Uterus (tissue), 2 donors: ENCODE results near the gene ARFGEF2.

Experiments used
- CTCF ChIP-seq, 4 experiments: fragments of 200-600 bp in 2 of 4; fragments of 450-650 bp in 2 of 4; sonication (generic) in 2 of 4; IDR thresholded peaks; one replicate each; pipeline ENCODE4 v1.5.1; 2016 to 2019; ENCODE audit warnings: antibody characterized with exemption in 4 of 4, mild to moderate bottlenecking in 2 of 4, moderate library complexity in 1 of 4
- POLR2A ChIP-seq, 2 donors: fragments of 450-650 bp; IDR thresholded peaks; one replicate each; pipeline ENCODE4 v1.6.1; 2016; ENCODE audit warnings: antibody characterized with exemption in 2 of 2, mild to moderate bottlenecking in 1 of 2, moderate library complexity in 1 of 2

GRCh38 chr20:48904566-48905296, 16.8 kb upstream of the ARFGEF2 start:
- TF ChIP-seq CTCF (IDR thresholded peaks at IDR 0.05) (peak; percentile 80 to 86 (median 81)), POLR2A (IDR thresholded peaks at IDR 0.05) (no peak)
